BJ (cell line): Measurements from ENCODE around the gene JAG2. TPM values are rescaled to one million over a fixed set of nuclear protein-coding genes. Genes with fewer than 3 reads are reported as not detected.
A peak's percentile ranks its signal among the peaks of the same experiment; 100 is the strongest.

ENCODE experiments used
- CTCF ChIA-PET: fragments of 350-600 bp; formaldehyde crosslinking; extraction: SDS; loops from one replicate; lab custom pipeline; 2021; ENCODE audit warnings: antibody characterized with exemption, inconsistent platforms; lab: Yijun Ruan, JAX
- POLR2A ChIA-PET: fragments of 300-600 bp; sonication (Branson Sonifier 250); formaldehyde crosslinking; extraction: SDS; loops from one replicate; lab custom pipeline; 2021; ENCODE audit warnings: antibody characterized with exemption; lab: Charles Lee
- DNase-seq: peaks from one replicate; pipeline ENCODE4 v3.0.0-alpha.2; 2011; ENCODE audit warnings: low read depth
- H3K27me3 ChIP-seq: 2 replicates; pipeline ENCODE4 v1.6.0; 2011; ENCODE audit warnings: low read length; ENCODE audit not compliant: control insufficient read depth, insufficient read depth
- H3K36me3 ChIP-seq: 2 replicates; pipeline ENCODE4 v1.5.1; 2011; ENCODE audit warnings: low read length; ENCODE audit not compliant: control insufficient read depth, insufficient read depth
- H3K4me3 ChIP-seq: 2 replicates; pipeline ENCODE4 v1.5.1; 2011; ENCODE audit warnings: low read depth, mild to moderate bottlenecking, control low read depth, low read length
- polyA plus RNA-seq: library from polyadenylated mRNA; depleted of rRNA; stranded (reverse); fragments of >200 nt; gene quantifications from 2 replicates; pipeline ENCODE4 v1.2.3, GENCODE V29; 2011
- TF ChIP-seq, protein P1 (sequence below): IDR thresholded peaks from 2 replicates; pipeline ENCODE4 v1.5.1; 2011; ENCODE audit warnings: low read depth, mild to moderate bottlenecking, control low read depth, inconsistent platforms, low read length, moderate library complexity; ENCODE audit not compliant: insufficient read depth

JAG2 gene
- polyA plus RNA-seq, 1 experiment: 0.23 TPM

DNA sequence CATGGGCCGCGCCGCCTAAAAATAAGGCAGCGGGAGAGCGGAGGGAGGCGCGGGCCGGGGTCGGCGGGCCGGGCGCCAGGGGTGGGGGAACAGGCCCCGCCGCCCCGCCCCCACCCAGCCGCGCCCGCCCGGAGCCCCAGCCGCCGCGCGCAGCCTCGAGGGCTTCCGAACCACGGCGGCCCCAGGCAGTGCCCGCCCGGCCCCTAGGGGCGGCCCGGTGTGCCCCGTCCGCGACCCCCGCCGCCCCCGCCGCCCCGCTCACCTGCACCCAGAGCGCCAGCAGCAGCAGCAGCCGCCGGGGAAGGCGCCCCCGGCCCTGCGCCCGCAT lies 519 bp downstream of the JAG2 start:
- no peak for DNase-seq
- Histone ChIP-seq H3K27me3 (peaks cover 18% of the 10 kb centered on the region), H3K36me3 (no peaks in the 10 kb centered on the region), H3K4me3 (no peak overlapping the region; the same call in 1 of the 2 replicates)
- ChIA-PET CTCF (no interaction called here), POLR2A (no interaction called here)
- TF ChIP-seq, protein P1, sequence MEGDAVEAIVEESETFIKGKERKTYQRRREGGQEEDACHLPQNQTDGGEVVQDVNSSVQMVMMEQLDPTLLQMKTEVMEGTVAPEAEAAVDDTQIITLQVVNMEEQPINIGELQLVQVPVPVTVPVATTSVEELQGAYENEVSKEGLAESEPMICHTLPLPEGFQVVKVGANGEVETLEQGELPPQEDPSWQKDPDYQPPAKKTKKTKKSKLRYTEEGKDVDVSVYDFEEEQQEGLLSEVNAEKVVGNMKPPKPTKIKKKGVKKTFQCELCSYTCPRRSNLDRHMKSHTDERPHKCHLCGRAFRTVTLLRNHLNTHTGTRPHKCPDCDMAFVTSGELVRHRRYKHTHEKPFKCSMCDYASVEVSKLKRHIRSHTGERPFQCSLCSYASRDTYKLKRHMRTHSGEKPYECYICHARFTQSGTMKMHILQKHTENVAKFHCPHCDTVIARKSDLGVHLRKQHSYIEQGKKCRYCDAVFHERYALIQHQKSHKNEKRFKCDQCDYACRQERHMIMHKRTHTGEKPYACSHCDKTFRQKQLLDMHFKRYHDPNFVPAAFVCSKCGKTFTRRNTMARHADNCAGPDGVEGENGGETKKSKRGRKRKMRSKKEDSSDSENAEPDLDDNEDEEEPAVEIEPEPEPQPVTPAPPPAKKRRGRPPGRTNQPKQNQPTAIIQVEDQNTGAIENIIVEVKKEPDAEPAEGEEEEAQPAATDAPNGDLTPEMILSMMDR: no peak

DNA sequence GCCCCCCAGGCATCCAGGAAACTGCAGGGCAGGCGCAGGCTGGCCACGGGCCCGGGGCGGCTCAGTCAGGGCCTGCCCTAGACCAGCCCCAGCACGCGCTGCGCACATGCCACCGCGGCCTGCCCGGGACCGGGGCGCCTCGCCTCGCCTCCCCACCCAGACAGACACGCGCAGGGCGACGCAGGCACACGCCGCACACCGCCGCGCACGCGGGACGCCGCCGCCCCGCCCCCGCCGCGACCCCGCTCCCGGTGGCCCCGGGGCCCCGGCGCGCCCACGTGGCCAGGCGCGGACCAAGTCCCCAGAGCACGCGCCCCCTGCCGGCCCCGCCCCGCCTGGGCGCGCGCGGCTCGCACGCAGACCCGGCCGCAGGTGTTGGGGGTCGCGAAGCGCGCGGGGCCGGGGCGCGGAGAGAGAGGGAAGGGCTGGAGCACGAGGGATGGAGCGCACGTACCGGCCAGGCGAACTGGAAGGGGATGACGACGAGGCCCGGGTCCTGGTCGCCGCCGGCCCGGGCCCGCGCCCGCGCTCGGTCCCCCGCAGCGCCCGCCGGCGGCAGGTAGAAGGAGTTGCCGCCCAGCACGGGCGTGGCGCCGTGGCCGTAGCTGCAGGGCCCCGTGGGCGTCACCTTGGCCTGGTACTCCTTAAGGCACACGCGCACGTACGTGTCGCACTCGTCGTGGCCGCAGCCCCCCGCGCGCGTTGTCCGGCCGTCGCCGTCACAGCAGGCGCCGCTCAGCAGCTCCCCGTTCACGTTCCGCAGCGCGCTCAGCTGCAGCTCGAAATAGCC lies 1.1 kb downstream of the JAG2 start:
- POLR2A ChIA-PET: no interaction called here

DNA sequence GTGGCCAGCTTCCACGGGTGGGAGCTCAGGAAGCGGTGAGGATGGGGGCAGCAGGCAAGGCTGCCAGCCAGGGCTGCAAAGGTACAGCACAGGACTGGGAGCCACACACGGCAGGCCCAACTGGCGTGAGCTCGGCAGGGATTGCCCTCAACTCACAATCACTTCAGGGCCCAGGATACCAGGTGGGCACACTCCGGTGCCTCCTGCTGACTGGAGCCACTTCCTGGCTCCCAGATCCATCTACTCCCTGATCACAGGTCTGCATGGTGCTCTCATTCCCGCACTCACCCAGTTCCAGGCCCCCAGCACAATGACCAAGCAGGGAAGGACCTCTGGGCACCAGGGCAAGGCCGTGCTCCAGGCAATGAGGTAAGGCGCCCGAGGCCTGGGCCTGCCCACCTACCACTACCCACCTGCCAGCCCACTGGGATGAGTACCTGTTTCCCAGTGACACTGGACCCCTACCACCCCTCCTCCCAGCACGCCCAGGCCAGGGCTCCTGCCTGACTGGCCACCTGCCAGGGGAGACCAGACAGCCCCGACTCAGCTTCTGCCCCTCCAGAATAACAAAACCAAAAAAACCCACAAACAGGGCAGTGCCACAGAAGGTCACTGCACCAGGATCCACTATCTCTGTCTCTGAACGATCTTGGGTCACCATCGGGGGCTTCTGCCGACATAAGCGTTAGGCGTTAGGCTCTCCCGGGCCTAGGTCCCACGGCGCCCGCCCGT lies 1.8 kb downstream of the JAG2 start:
- H3K36me3 ChIP-seq: no peaks in the 10 kb centered on the region
- POLR2A ChIA-PET: no interaction called here
- CTCF ChIA-PET: interaction anchor here (0.6 to 1.4 kb wide), 3 partner anchors 9 to 76 kb away, joined by 3 read pairs; no protein-coding TSS in a partner anchor
- peaks cover 18% of the 10 kb centered on the region for H3K27me3 ChIP-seq
- DNase-seq: no peak
- H3K4me3 ChIP-seq: no peak overlapping the region
- TF ChIP-seq, protein P1: no peak

More for the DNA sequence above, 1.1 kb downstream of the JAG2 start:
- TF ChIP-seq, protein P1: no peak
- no peak for DNase-seq
- CTCF ChIA-PET: no interaction called here
- peaks cover 18% of the 10 kb centered on the region for H3K27me3 ChIP-seq
- H3K36me3 ChIP-seq: no peaks in the 10 kb centered on the region
- H3K4me3 ChIP-seq: peak overlapping the region; percentile 11; the same call in 1 of the 2 replicates

DNA sequence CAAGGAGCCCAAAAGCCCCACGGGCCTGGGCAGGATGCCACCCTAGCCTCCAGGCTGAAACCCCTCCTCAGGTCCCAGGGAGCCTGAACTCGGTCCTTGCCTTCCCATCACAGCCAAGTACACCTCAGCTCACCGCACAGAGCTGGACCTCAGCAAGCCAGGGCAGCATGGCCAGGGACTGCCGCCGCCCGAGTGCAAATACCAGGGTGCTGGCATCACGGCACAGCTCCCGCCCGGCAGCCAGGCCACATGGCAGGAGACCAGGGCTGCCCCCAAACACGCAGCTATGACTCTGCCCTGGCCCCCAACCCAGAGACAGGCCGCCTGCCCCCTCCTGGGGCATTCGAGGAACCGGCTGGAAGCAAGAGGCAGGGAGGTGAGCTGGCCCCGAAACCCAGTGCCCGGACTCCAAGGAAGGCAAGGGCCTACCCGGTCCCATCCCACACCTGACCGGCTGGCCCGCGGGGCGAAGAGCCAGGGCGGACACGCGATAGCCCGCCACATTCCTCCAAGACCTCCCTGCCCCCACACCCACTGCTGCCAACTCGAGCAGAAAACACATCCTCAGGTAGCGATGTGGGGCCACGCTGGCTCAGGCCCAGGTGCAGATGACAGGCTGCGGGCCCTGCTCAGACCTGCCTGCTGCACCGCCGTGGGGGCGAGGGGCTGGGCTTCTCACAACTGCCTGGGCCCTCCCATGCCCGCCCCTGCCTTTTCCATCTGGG lies 2.7 kb downstream of the JAG2 start:
- Histone ChIP-seq H3K27me3 (peaks cover 14% of the 10 kb centered on the region), H3K4me3 (no peak overlapping the region), H3K36me3 (no peaks in the 10 kb centered on the region)
- TF ChIP-seq, protein P1: no peak
- CTCF ChIA-PET: interaction anchor here (0.6 to 1.4 kb wide), 4 partner anchors 10 to 94 kb away, joined by 3 read pairs; no protein-coding TSS in a partner anchor
- POLR2A ChIA-PET: no interaction called here
- DNase-seq: no peak
